ENCODE measurements around the gene PLCL2.

DNA sequence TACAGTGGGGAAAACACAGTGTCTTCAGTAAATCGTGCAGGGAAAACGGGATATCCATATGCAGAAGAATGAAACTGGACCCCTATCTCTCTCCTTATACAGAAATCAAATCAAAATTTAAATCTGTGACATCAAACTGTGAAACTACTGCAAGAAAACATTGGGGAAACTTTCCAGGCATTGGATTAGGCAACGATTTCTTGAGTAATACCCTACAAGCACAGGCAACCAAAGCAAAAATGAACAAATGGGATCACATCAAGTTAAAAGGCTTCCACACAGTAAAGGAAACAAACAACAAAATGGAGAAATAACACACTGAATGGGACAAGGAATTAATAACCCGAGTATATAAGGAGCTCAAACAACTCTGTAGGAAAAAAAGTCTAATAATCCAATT lies 165.3 kb downstream of the PLCL2 start:
- no peak for TF ChIP-seq EZH2 (IDR thresholded peaks at IDR 0.05; ENCODE audit: low read length, missing control alignments)
- TF ChIP-seq, protein P1, sequence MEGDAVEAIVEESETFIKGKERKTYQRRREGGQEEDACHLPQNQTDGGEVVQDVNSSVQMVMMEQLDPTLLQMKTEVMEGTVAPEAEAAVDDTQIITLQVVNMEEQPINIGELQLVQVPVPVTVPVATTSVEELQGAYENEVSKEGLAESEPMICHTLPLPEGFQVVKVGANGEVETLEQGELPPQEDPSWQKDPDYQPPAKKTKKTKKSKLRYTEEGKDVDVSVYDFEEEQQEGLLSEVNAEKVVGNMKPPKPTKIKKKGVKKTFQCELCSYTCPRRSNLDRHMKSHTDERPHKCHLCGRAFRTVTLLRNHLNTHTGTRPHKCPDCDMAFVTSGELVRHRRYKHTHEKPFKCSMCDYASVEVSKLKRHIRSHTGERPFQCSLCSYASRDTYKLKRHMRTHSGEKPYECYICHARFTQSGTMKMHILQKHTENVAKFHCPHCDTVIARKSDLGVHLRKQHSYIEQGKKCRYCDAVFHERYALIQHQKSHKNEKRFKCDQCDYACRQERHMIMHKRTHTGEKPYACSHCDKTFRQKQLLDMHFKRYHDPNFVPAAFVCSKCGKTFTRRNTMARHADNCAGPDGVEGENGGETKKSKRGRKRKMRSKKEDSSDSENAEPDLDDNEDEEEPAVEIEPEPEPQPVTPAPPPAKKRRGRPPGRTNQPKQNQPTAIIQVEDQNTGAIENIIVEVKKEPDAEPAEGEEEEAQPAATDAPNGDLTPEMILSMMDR (conservative IDR thresholded peaks at IDR 0.05 in 1 of 2, IDR thresholded peaks at IDR 0.05 in 1 of 2; ENCODE audit: low read depth in 1 of 2, low read length in 2 of 2) = no peak
